Frontal cortex (tissue), 4 donors: ENCODE results near the gene PI4KA. TPM values are rescaled to one million over a fixed set of nuclear protein-coding genes. Genes with fewer than 3 reads are reported as not detected.
"Not testable (repeated sequence)": the region's sequence is repeated elsewhere in the genome, so short reads cannot be mapped to it uniquely, and the experiment has no call there.

Experiments
- DNase-seq, 2 donors: peaks; one replicate each; pipeline ENCODE4 v3.0.0; 2012; ENCODE audit warnings: low spot score in 2 of 2
- FAIRE-seq: peaks from 2 replicates; lab custom pipeline; 2012; peaks lifted over from hg19 to GRCh38; lab: Jason Lieb, UNC
- total RNA-seq: library from RNA; depleted of rRNA; stranded (reverse); fragments of >200 nt; gene quantifications from one replicate; pipeline ENCODE4 v1.2.3, GENCODE V29; 2014
- donor health status: control.
- donor health status: control.
- donor health status: control.

Gene PI4KA
- total RNA-seq, 1 donor from 2014 or later = 67.7 TPM

GRCh38 chr22:20662524-20663036 is 196.0 kb downstream of the PI4KA start:
- FAIRE-seq, DNase-seq: not testable (repeated sequence)

- FAIRE-seq = no peak
Measured at GRCh38 chr22:20661473-20661872, 197.1 kb downstream of the PI4KA start.

GRCh38 chr22:20660441-20661054 is 198.1 kb downstream of the PI4KA start:
- FAIRE-seq = no peak
- no peak for DNase-seq

More at GRCh38 chr22:20661473-20661872, 197.1 kb downstream of the PI4KA start:
- no peak for DNase-seq

- FAIRE-seq = no peak
- no peak for DNase-seq
Measured at GRCh38 chr22:20659920-20660319, 198.7 kb downstream of the PI4KA start.

- DNase-seq (no peak), FAIRE-seq (no peak)
Measured at GRCh38 chr22:20659258-20659657, 199.4 kb downstream of the PI4KA start.

GRCh38 chr22:20658433-20659222 is 200.0 kb downstream of the PI4KA start:
- no peak for DNase-seq
- no peak for FAIRE-seq

- FAIRE-seq (no peak), DNase-seq (no peak)
Measured at GRCh38 chr22:20657963-20658362, 200.6 kb downstream of the PI4KA start.

Other genes with a start within 250 kb of the PI4KA start
- gene SERPIND1, start 84.7 kb downstream of the PI4KA start, total RNA-seq = 4.5 TPM
- 6.5 TPM for gene SNAP29, start 196 bp upstream of the PI4KA start, total RNA-seq
- gene CRKL, start 58.6 kb upstream of the PI4KA start, total RNA-seq = 53.4 TPM
- 4.5 TPM for gene AIFM3, start 108.4 kb upstream of the PI4KA start, total RNA-seq
- gene LZTR1, start 123.5 kb upstream of the PI4KA start, total RNA-seq = 37.5 TPM
- gene THAP7, start 143.3 kb upstream of the PI4KA start, total RNA-seq = 22.0 TPM
- gene P2RX6, start 156.4 kb upstream of the PI4KA start, total RNA-seq = 0.41 TPM
- gene SLC7A4, start 173.8 kb upstream of the PI4KA start, total RNA-seq = 2.0 TPM
- gene LRRC74B, start 187.1 kb upstream of the PI4KA start, total RNA-seq = under 0.01 TPM